CD14-positive monocyte (primary cell): ENCODE measurements around the gene AP1G2. TPM values are rescaled to one million over a fixed set of nuclear protein-coding genes. Genes with fewer than 3 reads are reported as not detected.
A peak's percentile ranks its signal among the peaks of the same experiment; 100 is the strongest.

Experiments used
- DNase-seq, 3 donors: peaks; one replicate each; pipeline ENCODE4 v3.0.0-alpha.2; 2011 to 2022
- H2AFZ ChIP-seq: 2 replicates; pipeline ENCODE4 v1.6.0; 2012; ENCODE audit warnings: mild to moderate bottlenecking, low read depth, low read length, inconsistent platforms; ENCODE audit not compliant: insufficient read depth, poor library complexity, severe bottlenecking
- H3K27ac ChIP-seq, 2 donors: 1 replicate in 1 of 2; 2 replicates in 1 of 2; pipeline ENCODE4 v1.5.1; 2012 to 2013; ENCODE audit warnings: low read length in 2 of 2, control low read depth in 1 of 2, inconsistent platforms in 1 of 2, low read depth in 1 of 2, mild to moderate bottlenecking in 1 of 2
- H3K27me3 ChIP-seq, 2 donors: one replicate each; pipeline versions ENCODE4 v1.6.0 to v1.6.1; 2011 to 2013; ENCODE audit warnings: low read length in 2 of 2; ENCODE audit not compliant: control insufficient read depth in 2 of 2, insufficient read depth in 2 of 2
- H3K36me3 ChIP-seq, 2 donors: replicated peaks in 1 of 2; 1 replicate in 1 of 2; 2 replicates in 1 of 2; pipeline versions ENCODE4 v1.5.1 to v1.6.1; 2012 to 2013; ENCODE audit warnings: low read length in 2 of 2, control low read depth in 1 of 2, inconsistent platforms in 1 of 2, mild to moderate bottlenecking in 1 of 2; ENCODE audit not compliant: insufficient read depth in 2 of 2, control insufficient read depth in 1 of 2
- H3K4me1 ChIP-seq, 2 donors: 1 replicate in 1 of 2; 2 replicates in 1 of 2; pipeline versions ENCODE4 v1.5.1 to v1.6.1; 2012 to 2013; ENCODE audit warnings: low read length in 2 of 2, control low read depth in 1 of 2, inconsistent platforms in 1 of 2, mild to moderate bottlenecking in 1 of 2, moderate library complexity in 1 of 2; ENCODE audit not compliant: insufficient read depth in 2 of 2, control insufficient read depth in 1 of 2
- H3K4me2 ChIP-seq: replicated peaks from 2 replicates; pipeline ENCODE3; 2012; ENCODE audit warnings: low read length, moderate library complexity, mild to moderate bottlenecking; ENCODE audit not compliant: poor library complexity, severe bottlenecking; ENCODE audit errors: extremely low read depth
- H3K4me3 ChIP-seq, 3 experiments: fragments of 200-600 bp in 1 of 3; sonication (generic) in 1 of 3; replicated peaks in 1 of 3; 1 replicate in 2 of 3; 2 replicates in 1 of 3; pipeline ENCODE4 v1.5.1; 2011 to 2013; ENCODE audit warnings: low read length in 3 of 3, mild to moderate bottlenecking in 3 of 3, control low read depth in 2 of 3, low read depth in 2 of 3, inconsistent platforms in 1 of 3, moderate library complexity in 1 of 3
- H3K79me2 ChIP-seq: 2 replicates; pipeline ENCODE4 v1.6.0; 2012; ENCODE audit warnings: mild to moderate bottlenecking, control low read depth, inconsistent platforms, low read length, moderate library complexity; ENCODE audit not compliant: insufficient read depth
- H3K9ac ChIP-seq: 2 replicates; pipeline ENCODE4 v1.6.0; 2017; ENCODE audit warnings: low read length, mild to moderate bottlenecking; ENCODE audit not compliant: insufficient read depth, poor library complexity, severe bottlenecking
- H3K9me3 ChIP-seq, 2 donors: replicated peaks in 1 of 2; 1 replicate in 1 of 2; 2 replicates in 1 of 2; pipeline versions ENCODE4 v1.5.1 to v1.6.1; 2012 to 2013; ENCODE audit warnings: low read length in 2 of 2, control low read depth in 1 of 2; ENCODE audit not compliant: control insufficient read depth in 1 of 2, insufficient read depth in 1 of 2
- H4K20me1 ChIP-seq: 2 replicates; pipeline ENCODE4 v1.6.0; 2012; ENCODE audit warnings: mild to moderate bottlenecking, low read length, control low read depth, moderate library complexity; ENCODE audit not compliant: insufficient read depth
- H3K27ac Mint-ChIP-seq, 7 donors: one replicate each; pipeline ENCODE4 v1.8.0; 2020; ENCODE audit warnings: mild to moderate bottlenecking in 7 of 7, mixed read lengths in 7 of 7, moderate library complexity in 6 of 7, inconsistent platforms in 2 of 7
- H3K27me3 Mint-ChIP-seq, 3 donors: one replicate each; pipeline ENCODE4 v1.8.0; 2021 to 2022; ENCODE audit warnings: low read depth in 3 of 3, mild to moderate bottlenecking in 3 of 3, mixed read lengths in 3 of 3, moderate library complexity in 3 of 3, inconsistent platforms in 1 of 3
- H3K36me3 Mint-ChIP-seq, 2 donors: one replicate each; pipeline ENCODE4 v1.8.0; 2020; ENCODE audit warnings: mixed read lengths in 2 of 2, inconsistent platforms in 1 of 2, mild to moderate bottlenecking in 1 of 2
- H3K4me1 Mint-ChIP-seq: one replicate; pipeline ENCODE4 v1.8.0; 2020; ENCODE audit warnings: mild to moderate bottlenecking, mixed read lengths
- H3K4me3 Mint-ChIP-seq, 2 donors: one replicate each; pipeline ENCODE4 v1.8.0; 2020; ENCODE audit warnings: mild to moderate bottlenecking in 2 of 2, mixed read lengths in 2 of 2, moderate library complexity in 1 of 2
- H3K9me3 Mint-ChIP-seq, 7 donors: one replicate each; pipeline ENCODE4 v1.8.0; 2020 to 2022; ENCODE audit warnings: mixed read lengths in 7 of 7, mild to moderate bottlenecking in 6 of 7, moderate library complexity in 6 of 7, inconsistent platforms in 2 of 7
- CTCF ChIP-seq: fragments of 200-600 bp; IDR thresholded peaks from one replicate; pipeline ENCODE4 v1.8.0; 2022; ENCODE audit warnings: antibody characterized with exemption, mild to moderate bottlenecking
- WGBS: methylation state at CpG from one replicate; pipeline ENCODE4 v1.1.5; 2013; ENCODE audit warnings: missing lambda C conversion rate; ENCODE audit not compliant: insufficient coverage; 5-methylcytosine and 5-hydroxymethylcytosine counted together
- intact Hi-C, 2 donors: fragments of 100-400 bp; cut with micrococcal nuclease; formaldehyde crosslinking; loops; one replicate each; pipeline versions ENCODE4 v1.15.0 to v1.15.1; 2023
- polyA plus RNA-seq, 3 donors: library from polyadenylated mRNA; depleted of rRNA in 1 of 3; unstranded in 2 of 3; stranded (reverse) in 1 of 3; fragments of 300-500 nt in 2 of 3; fragments of >200 nt in 1 of 3; fragmentation: Illumina TruSeq in 2 of 3; gene quantifications; 1 replicate in 2 of 3; 2 replicates in 1 of 3; pipeline ENCODE4 v1.2.3, GENCODE V29; 2012 to 2021

The AP1G2 gene
- polyA plus RNA-seq, 3 donors: 32.2 to 437 (median 37.0) TPM

GRCh38 chr14:23565626-23566025 is 2.0 kb downstream of the AP1G2 start:
- no peak overlapping the region for H3K9ac ChIP-seq
- intact Hi-C loops: loop anchor here in 1 of 2 donors (10.0 kb wide), 1 partner anchor 241 kb away; the partner anchor contains the start of gene PABPN1
- H3K4me1 Mint-ChIP-seq: peaks cover 50% of the 10 kb centered on the region

DNA sequence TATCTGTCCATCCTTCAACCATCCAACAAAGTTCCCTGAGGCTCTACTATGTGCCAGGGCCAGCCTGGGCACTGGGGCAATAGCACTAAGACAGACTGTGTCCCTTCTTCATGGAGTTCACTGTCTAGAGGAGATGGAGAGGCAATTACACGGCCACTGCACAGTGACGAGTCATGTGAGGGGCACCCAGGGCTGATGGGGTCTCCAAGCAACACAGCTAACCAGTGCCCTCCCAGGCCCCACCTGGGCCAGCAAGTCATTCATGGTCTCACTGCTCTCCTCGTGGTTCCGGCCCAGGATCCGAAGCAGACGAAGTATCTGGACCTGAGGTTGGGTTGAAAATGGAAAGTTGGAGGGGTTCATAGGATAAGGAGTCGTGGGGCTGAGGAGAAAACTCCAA is 2.7 kb downstream of the AP1G2 start:
- Histone ChIP-seq H3K4me1 (peaks cover 39 to 53% of the 10 kb centered on the region in 2 donors), H3K36me3 (peaks cover 48 to 58% of the 10 kb centered on the region in 2 donors), H3K9ac (no peak overlapping the region), H3K27me3 (no peaks in the 10 kb centered on the region), H2AFZ (no peak overlapping the region), H3K79me2 (peaks cover 15% of the 10 kb centered on the region), H3K4me3 (no peak overlapping the region), H3K9me3 (no peaks in the 10 kb centered on the region), H3K27ac (no peak overlapping the region), H4K20me1 (peaks cover 25% of the 10 kb centered on the region), H3K4me2 (no peak overlapping the region)
- H3K27ac Mint-ChIP-seq: peak overlapping the region in 3 of 7 donors; percentile 27 to 36 (median 33)
- WGBS: 75% methylated on average over 2 of the region's 7 CpGs
- intact Hi-C loops: loop anchor here in 1 of 2 donors (5.0 to 10.0 kb wide), 2 partner anchors 88 to 240 kb away; partner anchors contain the start of gene PABPN1
- DNase-seq: no peak
- no peak overlapping the region for H3K4me3 Mint-ChIP-seq
- H3K27me3 Mint-ChIP-seq: peaks cover 0 to 1% (median 0%) of the 10 kb centered on the region in 3 donors
- peaks cover 46 to 62% of the 10 kb centered on the region in 2 donors for H3K36me3 Mint-ChIP-seq
- H3K4me1 Mint-ChIP-seq: peaks cover 50% of the 10 kb centered on the region
- no peak for TF ChIP-seq CTCF
- peaks cover 0 to 3% (median 0%) of the 10 kb centered on the region in 7 donors for H3K9me3 Mint-ChIP-seq

More at GRCh38 chr14:23565626-23566025, 2.0 kb downstream of the AP1G2 start:
- Histone ChIP-seq H2AFZ (no peak overlapping the region), H3K27ac (no peak overlapping the region), H3K4me2 (no peak overlapping the region), H3K27me3 (no peaks in the 10 kb centered on the region), H3K36me3 (peaks cover 42 to 51% of the 10 kb centered on the region in 2 donors), H3K9me3 (no peaks in the 10 kb centered on the region), H3K4me3 (no peak overlapping the region), H4K20me1 (peaks cover 25% of the 10 kb centered on the region), H3K4me1 (peaks cover 39 to 55% of the 10 kb centered on the region in 2 donors), H3K79me2 (peaks cover 15% of the 10 kb centered on the region)
- no peaks in the 10 kb centered on the region for H3K27me3 Mint-ChIP-seq
- H3K27ac Mint-ChIP-seq: peak overlapping the region in 1 of 7 donors; percentile 45
- 93% methylated on average over 3 of the region's 11 CpGs for WGBS
- H3K4me3 Mint-ChIP-seq: no peak overlapping the region
- peaks cover 0 to 3% (median 0%) of the 10 kb centered on the region in 7 donors for H3K9me3 Mint-ChIP-seq
- peaks cover 40 to 54% of the 10 kb centered on the region in 2 donors for H3K36me3 Mint-ChIP-seq
- no peak for DNase-seq
- no peak for TF ChIP-seq CTCF
